CD14-positive monocyte (primary cell): ENCODE data around the gene SUCLG2. TPM values are rescaled to one million over a fixed set of nuclear protein-coding genes. Genes with fewer than 3 reads are reported as not detected.

Source experiments
- DNase-seq, 3 donors: peaks; one replicate each; pipeline ENCODE4 v3.0.0-alpha.2; 2011 to 2022
- H2AFZ ChIP-seq: 2 replicates; pipeline ENCODE4 v1.6.0; 2012; ENCODE audit warnings: mild to moderate bottlenecking, low read depth, low read length, inconsistent platforms; ENCODE audit not compliant: insufficient read depth, poor library complexity, severe bottlenecking
- H3K27ac ChIP-seq, 2 donors: 1 replicate in 1 of 2; 2 replicates in 1 of 2; pipeline ENCODE4 v1.5.1; 2012 to 2013; ENCODE audit warnings: low read length in 2 of 2, control low read depth in 1 of 2, inconsistent platforms in 1 of 2, low read depth in 1 of 2, mild to moderate bottlenecking in 1 of 2
- H3K27me3 ChIP-seq, 2 donors: one replicate each; pipeline versions ENCODE4 v1.6.0 to v1.6.1; 2011 to 2013; ENCODE audit warnings: low read length in 2 of 2; ENCODE audit not compliant: control insufficient read depth in 2 of 2, insufficient read depth in 2 of 2
- H3K36me3 ChIP-seq, 2 donors: replicated peaks in 1 of 2; 1 replicate in 1 of 2; 2 replicates in 1 of 2; pipeline versions ENCODE4 v1.5.1 to v1.6.1; 2012 to 2013; ENCODE audit warnings: low read length in 2 of 2, control low read depth in 1 of 2, inconsistent platforms in 1 of 2, mild to moderate bottlenecking in 1 of 2; ENCODE audit not compliant: insufficient read depth in 2 of 2, control insufficient read depth in 1 of 2
- H3K4me1 ChIP-seq, 2 donors: 1 replicate in 1 of 2; 2 replicates in 1 of 2; pipeline versions ENCODE4 v1.5.1 to v1.6.1; 2012 to 2013; ENCODE audit warnings: low read length in 2 of 2, control low read depth in 1 of 2, inconsistent platforms in 1 of 2, mild to moderate bottlenecking in 1 of 2, moderate library complexity in 1 of 2; ENCODE audit not compliant: insufficient read depth in 2 of 2, control insufficient read depth in 1 of 2
- H3K4me2 ChIP-seq: replicated peaks from 2 replicates; pipeline ENCODE3; 2012; ENCODE audit warnings: low read length, moderate library complexity, mild to moderate bottlenecking; ENCODE audit not compliant: poor library complexity, severe bottlenecking; ENCODE audit errors: extremely low read depth
- H3K4me3 ChIP-seq, 3 experiments: fragments of 200-600 bp in 1 of 3; sonication (generic) in 1 of 3; replicated peaks in 1 of 3; 1 replicate in 2 of 3; 2 replicates in 1 of 3; pipeline ENCODE4 v1.5.1; 2011 to 2013; ENCODE audit warnings: low read length in 3 of 3, mild to moderate bottlenecking in 3 of 3, control low read depth in 2 of 3, low read depth in 2 of 3, inconsistent platforms in 1 of 3, moderate library complexity in 1 of 3
- H3K79me2 ChIP-seq: 2 replicates; pipeline ENCODE4 v1.6.0; 2012; ENCODE audit warnings: mild to moderate bottlenecking, control low read depth, inconsistent platforms, low read length, moderate library complexity; ENCODE audit not compliant: insufficient read depth
- H3K9ac ChIP-seq: 2 replicates; pipeline ENCODE4 v1.6.0; 2017; ENCODE audit warnings: low read length, mild to moderate bottlenecking; ENCODE audit not compliant: insufficient read depth, poor library complexity, severe bottlenecking
- H3K9me3 ChIP-seq, 2 donors: replicated peaks in 1 of 2; 1 replicate in 1 of 2; 2 replicates in 1 of 2; pipeline versions ENCODE4 v1.5.1 to v1.6.1; 2012 to 2013; ENCODE audit warnings: low read length in 2 of 2, control low read depth in 1 of 2; ENCODE audit not compliant: control insufficient read depth in 1 of 2, insufficient read depth in 1 of 2
- H4K20me1 ChIP-seq: 2 replicates; pipeline ENCODE4 v1.6.0; 2012; ENCODE audit warnings: mild to moderate bottlenecking, low read length, control low read depth, moderate library complexity; ENCODE audit not compliant: insufficient read depth
- H3K27ac Mint-ChIP-seq, 7 donors: one replicate each; pipeline ENCODE4 v1.8.0; 2020; ENCODE audit warnings: mild to moderate bottlenecking in 7 of 7, mixed read lengths in 7 of 7, moderate library complexity in 6 of 7, inconsistent platforms in 2 of 7
- H3K27me3 Mint-ChIP-seq, 3 donors: one replicate each; pipeline ENCODE4 v1.8.0; 2021 to 2022; ENCODE audit warnings: low read depth in 3 of 3, mild to moderate bottlenecking in 3 of 3, mixed read lengths in 3 of 3, moderate library complexity in 3 of 3, inconsistent platforms in 1 of 3
- H3K36me3 Mint-ChIP-seq, 2 donors: one replicate each; pipeline ENCODE4 v1.8.0; 2020; ENCODE audit warnings: mixed read lengths in 2 of 2, inconsistent platforms in 1 of 2, mild to moderate bottlenecking in 1 of 2
- H3K4me1 Mint-ChIP-seq: one replicate; pipeline ENCODE4 v1.8.0; 2020; ENCODE audit warnings: mild to moderate bottlenecking, mixed read lengths
- H3K4me3 Mint-ChIP-seq, 2 donors: one replicate each; pipeline ENCODE4 v1.8.0; 2020; ENCODE audit warnings: mild to moderate bottlenecking in 2 of 2, mixed read lengths in 2 of 2, moderate library complexity in 1 of 2
- H3K9me3 Mint-ChIP-seq, 7 donors: one replicate each; pipeline ENCODE4 v1.8.0; 2020 to 2022; ENCODE audit warnings: mixed read lengths in 7 of 7, mild to moderate bottlenecking in 6 of 7, moderate library complexity in 6 of 7, inconsistent platforms in 2 of 7
- CTCF ChIP-seq: fragments of 200-600 bp; IDR thresholded peaks from one replicate; pipeline ENCODE4 v1.8.0; 2022; ENCODE audit warnings: antibody characterized with exemption, mild to moderate bottlenecking
- WGBS: methylation state at CpG from one replicate; pipeline ENCODE4 v1.1.5; 2013; ENCODE audit warnings: missing lambda C conversion rate; ENCODE audit not compliant: insufficient coverage; 5-methylcytosine and 5-hydroxymethylcytosine counted together
- intact Hi-C, 2 donors: fragments of 100-400 bp; cut with micrococcal nuclease; formaldehyde crosslinking; loops; one replicate each; pipeline versions ENCODE4 v1.15.0 to v1.15.1; 2023
- polyA plus RNA-seq, 3 donors: library from polyadenylated mRNA; depleted of rRNA in 1 of 3; unstranded in 2 of 3; stranded (reverse) in 1 of 3; fragments of 300-500 nt in 2 of 3; fragments of >200 nt in 1 of 3; fragmentation: Illumina TruSeq in 2 of 3; gene quantifications; 1 replicate in 2 of 3; 2 replicates in 1 of 3; pipeline ENCODE4 v1.2.3, GENCODE V29; 2012 to 2021

The SUCLG2 gene
- polyA plus RNA-seq, 3 donors, result 10.8 to 37.5 (median 32.9) TPM

- no peaks in the 10 kb centered on the region for H3K36me3 ChIP-seq
- TF ChIP-seq CTCF, result no peak
- H3K27me3 Mint-ChIP-seq, result peaks cover 0 to 4% (median 4%) of the 10 kb centered on the region in 3 donors
- H3K79me2 ChIP-seq, result no peaks in the 10 kb centered on the region
- H3K4me1 ChIP-seq, result no peaks in the 10 kb centered on the region
- no peak overlapping the region for H3K4me2 ChIP-seq
- no peaks in the 10 kb centered on the region for H4K20me1 ChIP-seq
- no peak overlapping the region for H2AFZ ChIP-seq
- H3K4me3 ChIP-seq, result no peak overlapping the region
- no peaks in the 10 kb centered on the region for H3K36me3 Mint-ChIP-seq
- no peak overlapping the region for H3K9ac ChIP-seq
- no peaks in the 10 kb centered on the region for H3K9me3 ChIP-seq
- no peak overlapping the region for H3K4me3 Mint-ChIP-seq
- no CpG with 5 or more reads among the region's 5 CpGs for WGBS
- H3K27ac Mint-ChIP-seq, result no peak overlapping the region
- no peaks in the 10 kb centered on the region for H3K9me3 Mint-ChIP-seq
- no peaks in the 10 kb centered on the region for H3K4me1 Mint-ChIP-seq
- H3K27me3 ChIP-seq, result no peaks in the 10 kb centered on the region
- no peak for DNase-seq
- H3K27ac ChIP-seq, result no peak overlapping the region
- intact Hi-C loops, result no loop called here
Observed at GRCh38 chr3:67699882-67700281, 45.5 kb upstream of the SUCLG2 start.

- Histone ChIP-seq H3K36me3 (no peaks in the 10 kb centered on the region), H3K9ac (no peak overlapping the region), H3K27ac (no peak overlapping the region), H3K79me2 (no peaks in the 10 kb centered on the region), H4K20me1 (no peaks in the 10 kb centered on the region), H3K9me3 (no peaks in the 10 kb centered on the region), H3K4me1 (no peaks in the 10 kb centered on the region), H3K4me3 (no peak overlapping the region), H3K27me3 (no peaks in the 10 kb centered on the region), H3K4me2 (no peak overlapping the region), H2AFZ (no peak overlapping the region)
- no peak for TF ChIP-seq CTCF
- Mint-ChIP-seq H3K27me3 (peaks cover 0 to 4% (median 2%) of the 10 kb centered on the region in 3 donors), H3K36me3 (no peaks in the 10 kb centered on the region), H3K27ac (no peak overlapping the region), H3K4me3 (no peak overlapping the region), H3K4me1 (no peaks in the 10 kb centered on the region), H3K9me3 (peaks cover 0 to 5% (median 2%) of the 10 kb centered on the region in 7 donors)
- WGBS, result 100% methylated on average over 1 of the region's 4 CpGs
- DNase-seq, result no peak
- intact Hi-C loops, result no loop called here
Observed at GRCh38 chr3:67692621-67693020, 38.2 kb upstream of the SUCLG2 start.
